PC-3 (cell line): ENCODE results near the gene TOX3. TPM values are rescaled to one million over a fixed set of nuclear protein-coding genes. Genes with fewer than 3 reads are reported as not detected.

ENCODE experiments used
- ATAC-seq: fragments of 200-7000 bp; cut with Tn5 transposase; 2 replicates; pipeline ENCODE4 v1.9.1; 2020; ENCODE audit warnings: mild to moderate bottlenecking, moderate library complexity
- BruUV-seq: library from RNA; stranded (reverse); fragments of 400-500 nt; replicated peaks from 2 replicates; lab custom pipeline; 2021; lab: Mats Ljungman, UMichigan
- CTCF ChIA-PET: fragments of 300-600 bp; sonication (Branson Sonifier 250); formaldehyde crosslinking; loops from one replicate; lab custom pipeline; 2022; ENCODE audit warnings: antibody characterized with exemption; lab: Charles Lee
- POLR2A ChIA-PET: fragments of 300-600 bp; sonication (Branson Sonifier 250); formaldehyde crosslinking; loops from one replicate; lab custom pipeline; 2022; ENCODE audit warnings: antibody characterized with exemption; ENCODE audit not compliant: unreplicated experiment; lab: Charles Lee
- DNase-seq: peaks from one replicate; pipeline ENCODE4 v3.0.0-alpha.2; 2015
- H2AFZ ChIP-seq: fragments of 300-600 bp; sonication (generic); 2 replicates; pipeline ENCODE4 v1.6.0; 2016; ENCODE audit warnings: antibody characterized with exemption, low read length
- H3F3A ChIP-seq: fragments of 300-600 bp; sonication (generic); one replicate; pipeline ENCODE4 v1.6.0; 2017; ENCODE audit warnings: antibody characterized with exemption, low read length, control low read depth, mild to moderate bottlenecking; ENCODE audit not compliant: unreplicated experiment
- H3K27ac ChIP-seq: fragments of 300-600 bp; sonication (generic); 2 replicates; pipeline ENCODE4 v1.5.1; 2016; ENCODE audit warnings: mild to moderate bottlenecking, low read length
- H3K27me3 ChIP-seq: fragments of 300-600 bp; sonication (generic); 2 replicates; pipeline ENCODE4 v1.6.1; 2016; ENCODE audit warnings: low read length, mixed read lengths
- H3K36me3 ChIP-seq: fragments of 300-600 bp; sonication (generic); 2 replicates; pipeline ENCODE4 v1.6.1; 2016; ENCODE audit warnings: low read depth, mixed run types, low read length, mixed read lengths
- H3K4me1 ChIP-seq: fragments of 300-600 bp; sonication (generic); 2 replicates; pipeline ENCODE4 v1.5.1; 2016; ENCODE audit warnings: low read length; ENCODE audit not compliant: insufficient read depth
- H3K4me2 ChIP-seq: fragments of 300-600 bp; sonication (generic); 2 replicates; pipeline ENCODE4 v1.6.0; 2016; ENCODE audit warnings: low read length
- H3K4me3 ChIP-seq: fragments of 300-600 bp; sonication (generic); 2 replicates; pipeline ENCODE4 v1.5.1; 2016; ENCODE audit warnings: mild to moderate bottlenecking, low read length, mixed read lengths
- H3K79me2 ChIP-seq: fragments of 300-600 bp; sonication (generic); 2 replicates; pipeline ENCODE4 v1.6.1; 2017; ENCODE audit warnings: low read length, mixed read lengths
- H3K9ac ChIP-seq: fragments of 300-600 bp; sonication (generic); 2 replicates; pipeline ENCODE4 v1.6.0; 2016; ENCODE audit warnings: mild to moderate bottlenecking, low read length
- H3K9me2 ChIP-seq: fragments of 300-600 bp; sonication (generic); replicated peaks from 2 replicates; pipeline ENCODE4 v1.6.1; 2016; ENCODE audit warnings: mixed run types, low read length, mixed read lengths
- H3K9me3 ChIP-seq: fragments of 300-600 bp; sonication (generic); 2 replicates; pipeline ENCODE4 v1.6.1; 2016; ENCODE audit warnings: low read length, mixed read lengths
- H4K20me1 ChIP-seq: fragments of 300-600 bp; sonication (generic); 2 replicates; pipeline ENCODE4 v1.6.1; 2016; ENCODE audit warnings: low read length, mixed read lengths
- EZH2 ChIP-seq: fragments of 300-600 bp; sonication (generic); IDR thresholded peaks from one replicate; pipeline ENCODE4 v1.6.1; 2017; ENCODE audit warnings: antibody characterized with exemption, mild to moderate bottlenecking, low read length; ENCODE audit not compliant: unreplicated experiment
- EZH2phosphoT487 ChIP-seq: fragments of 300-600 bp; sonication (generic); IDR thresholded peaks from 2 replicates; pipeline ENCODE4 v1.6.1; 2018; ENCODE audit warnings: mild to moderate bottlenecking, antibody characterized with exemption, low read length, borderline replicate concordance
- intact Hi-C: fragments of 100-400 bp; cut with micrococcal nuclease; formaldehyde crosslinking; loops from 2 replicates; pipeline ENCODE4 v1.9.0; 2023
- total RNA-seq: library from RNA; depleted of rRNA; stranded (reverse); fragments of >200 nt; gene quantifications from 2 replicates; pipeline ENCODE4 v1.2.3, GENCODE V29; 2014
- TF ChIP-seq, protein P1 (sequence below): fragments of 300-600 bp; sonication (generic); conservative IDR thresholded peaks from 2 replicates; pipeline ENCODE4 v1.5.1; 2017; ENCODE audit warnings: antibody characterized with exemption, low read depth, mild to moderate bottlenecking, low read length

TOX3 gene
- total RNA-seq, 1 experiment from 2014 or later: not detected

DNA sequence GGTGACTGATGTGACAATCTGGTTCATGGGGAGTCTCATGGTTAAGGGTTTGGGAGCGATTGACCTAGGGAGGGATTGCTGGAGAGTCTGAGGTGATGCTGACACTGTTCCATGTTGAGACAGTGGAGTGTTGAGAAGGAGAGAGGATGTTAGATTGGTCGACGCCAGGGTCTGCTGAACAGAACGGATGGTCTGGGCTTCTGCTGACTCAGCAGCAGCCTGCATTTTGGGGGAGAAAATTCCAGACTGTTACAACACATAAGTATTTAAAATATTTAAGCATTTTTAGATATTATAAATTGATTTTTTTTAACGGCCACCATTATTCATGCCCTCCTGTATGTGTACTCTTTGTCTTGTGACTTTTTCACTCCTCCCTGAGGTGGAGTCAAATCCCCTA, 107.2 kb downstream of the TOX3 start:
- DNase-seq (no peak), ATAC-seq (no peak)
- no TSS peak for BruUV-seq
- Histone ChIP-seq H3K9me3 (no peaks in the 10 kb centered on the region), H3K9ac (no peak overlapping the region), H3K9me2 (no peaks in the 10 kb centered on the region), H3K4me1 (no peaks in the 10 kb centered on the region), H3K4me2 (no peak overlapping the region), H3K27me3 (no peaks in the 10 kb centered on the region), H2AFZ (no peak overlapping the region), H3K27ac (no peak overlapping the region), H3K4me3 (no peak overlapping the region), H3F3A (no peaks in the 10 kb centered on the region), H3K36me3 (no peaks in the 10 kb centered on the region), H4K20me1 (no peaks in the 10 kb centered on the region), H3K79me2 (no peaks in the 10 kb centered on the region)
- POLR2A ChIA-PET: no interaction called here
- TF ChIP-seq EZH2phosphoT487 (no peak), EZH2 (no peak)
- TF ChIP-seq, protein P1, sequence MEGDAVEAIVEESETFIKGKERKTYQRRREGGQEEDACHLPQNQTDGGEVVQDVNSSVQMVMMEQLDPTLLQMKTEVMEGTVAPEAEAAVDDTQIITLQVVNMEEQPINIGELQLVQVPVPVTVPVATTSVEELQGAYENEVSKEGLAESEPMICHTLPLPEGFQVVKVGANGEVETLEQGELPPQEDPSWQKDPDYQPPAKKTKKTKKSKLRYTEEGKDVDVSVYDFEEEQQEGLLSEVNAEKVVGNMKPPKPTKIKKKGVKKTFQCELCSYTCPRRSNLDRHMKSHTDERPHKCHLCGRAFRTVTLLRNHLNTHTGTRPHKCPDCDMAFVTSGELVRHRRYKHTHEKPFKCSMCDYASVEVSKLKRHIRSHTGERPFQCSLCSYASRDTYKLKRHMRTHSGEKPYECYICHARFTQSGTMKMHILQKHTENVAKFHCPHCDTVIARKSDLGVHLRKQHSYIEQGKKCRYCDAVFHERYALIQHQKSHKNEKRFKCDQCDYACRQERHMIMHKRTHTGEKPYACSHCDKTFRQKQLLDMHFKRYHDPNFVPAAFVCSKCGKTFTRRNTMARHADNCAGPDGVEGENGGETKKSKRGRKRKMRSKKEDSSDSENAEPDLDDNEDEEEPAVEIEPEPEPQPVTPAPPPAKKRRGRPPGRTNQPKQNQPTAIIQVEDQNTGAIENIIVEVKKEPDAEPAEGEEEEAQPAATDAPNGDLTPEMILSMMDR: no peak
- CTCF ChIA-PET: no interaction called here
- intact Hi-C loops: no loop called here

DNA sequence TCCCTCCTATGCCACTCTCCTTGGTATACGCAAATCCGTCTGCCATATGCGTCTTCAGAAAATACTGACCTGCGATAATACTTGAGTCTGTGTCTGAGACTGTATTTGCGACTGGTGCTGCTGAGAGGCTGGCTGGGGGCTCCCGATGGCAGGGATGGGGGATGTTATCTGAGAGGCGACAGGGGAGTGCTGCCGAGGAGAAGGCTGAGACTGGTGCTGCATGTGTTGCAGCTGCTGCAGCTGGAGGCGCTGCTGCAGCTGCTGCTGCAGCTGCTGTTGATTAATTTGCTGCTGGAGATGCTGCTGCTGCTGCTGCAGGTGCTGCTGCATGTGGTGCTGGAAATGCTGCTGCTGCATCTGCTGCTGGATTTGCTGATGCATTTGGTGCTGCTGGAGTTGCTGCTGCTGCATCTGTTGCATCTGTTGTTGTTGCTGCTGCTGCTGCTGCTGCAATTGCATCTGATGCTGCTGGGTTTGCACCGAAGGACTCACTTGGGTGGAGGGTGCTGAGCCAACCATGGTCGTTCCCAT, 107.7 kb downstream of the TOX3 start:
- no peak overlapping the region for H3K9ac ChIP-seq
- no peak overlapping the region for H2AFZ ChIP-seq
- no peaks in the 10 kb centered on the region for H3K9me2 ChIP-seq
- H3K27me3 ChIP-seq: no peaks in the 10 kb centered on the region
- H3K36me3 ChIP-seq: no peaks in the 10 kb centered on the region
- TF ChIP-seq EZH2phosphoT487 (no peak), EZH2 (no peak)
- TF ChIP-seq, protein P1: no peak
- BruUV-seq: no TSS peak
- no peak for DNase-seq
- POLR2A ChIA-PET: no interaction called here
- no peak overlapping the region for H3K27ac ChIP-seq
- H3K4me1 ChIP-seq: no peaks in the 10 kb centered on the region
- no peak overlapping the region for H3K4me3 ChIP-seq
- no peaks in the 10 kb centered on the region for H3K79me2 ChIP-seq
- no peaks in the 10 kb centered on the region for H4K20me1 ChIP-seq
- intact Hi-C loops: no loop called here
- ATAC-seq: no peak
- H3K9me3 ChIP-seq: no peaks in the 10 kb centered on the region
- H3F3A ChIP-seq: no peaks in the 10 kb centered on the region
- no peak overlapping the region for H3K4me2 ChIP-seq
- CTCF ChIA-PET: no interaction called here

- intact Hi-C loops: no loop called here
- Histone ChIP-seq H3F3A (no peaks in the 10 kb centered on the region), H3K4me1 (no peaks in the 10 kb centered on the region), H3K79me2 (no peaks in the 10 kb centered on the region), H3K4me2 (no peak overlapping the region), H2AFZ (no peak overlapping the region), H4K20me1 (no peaks in the 10 kb centered on the region), H3K27me3 (no peaks in the 10 kb centered on the region), H3K4me3 (no peak overlapping the region), H3K27ac (no peak overlapping the region), H3K9me2 (no peaks in the 10 kb centered on the region), H3K36me3 (no peaks in the 10 kb centered on the region), H3K9ac (no peak overlapping the region), H3K9me3 (no peaks in the 10 kb centered on the region)
- no TSS peak for BruUV-seq
- DNase-seq (no peak), ATAC-seq (no peak)
- TF ChIP-seq, protein P1: no peak
- TF ChIP-seq EZH2 (no peak), EZH2phosphoT487 (no peak)
- POLR2A ChIA-PET: no interaction called here
- CTCF ChIA-PET: no interaction called here
These were observed 109.7 kb downstream of the TOX3 start for GRCh38 chr16:52437277-52437670.
